Epidermal melanocyte (primary cell): ENCODE measurements around the gene CHCHD2.
"Not testable (repeated sequence)": the region's sequence is repeated elsewhere in the genome, so short reads cannot be mapped to it uniquely, and the experiment has no call there.

Experiments used
- DNase-seq: peaks from one replicate; pipeline ENCODE4 v3.0.0; 2011; ENCODE audit warnings: low spot score; ENCODE audit not compliant: insufficient read length

CHCHD2 gene

DNA sequence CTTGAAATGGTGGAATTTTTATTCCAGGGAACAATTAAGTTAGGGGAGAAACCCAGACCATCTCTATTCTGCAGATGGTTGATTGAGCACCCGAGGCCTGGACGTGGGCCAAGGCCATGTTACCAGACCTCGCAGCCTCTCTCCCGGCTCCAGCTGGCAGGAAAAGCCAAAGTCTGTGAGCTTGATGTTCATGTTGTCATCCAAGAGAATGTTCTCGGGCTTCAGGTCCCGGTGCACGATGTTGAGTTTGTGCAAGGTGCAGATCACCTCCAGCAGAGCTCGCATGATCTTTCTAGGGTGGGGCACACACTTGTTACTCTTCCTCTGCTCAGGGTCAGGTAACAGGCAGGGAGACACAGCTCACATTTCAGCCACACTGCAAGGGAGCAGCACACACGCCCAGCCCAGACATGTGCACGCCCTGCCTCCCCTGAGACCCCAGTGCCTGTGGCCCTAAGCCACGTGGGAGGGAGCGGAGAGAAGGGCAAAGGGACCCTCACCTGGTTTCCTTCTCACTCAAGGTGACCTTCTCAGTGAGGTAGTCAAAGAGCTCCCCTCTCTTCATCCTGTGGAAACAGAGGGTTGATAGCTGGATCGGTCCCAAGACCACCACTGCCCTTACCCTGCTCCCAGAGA lies 23.0 kb downstream of the CHCHD2 start:
- DNase-seq = no peak

DNA sequence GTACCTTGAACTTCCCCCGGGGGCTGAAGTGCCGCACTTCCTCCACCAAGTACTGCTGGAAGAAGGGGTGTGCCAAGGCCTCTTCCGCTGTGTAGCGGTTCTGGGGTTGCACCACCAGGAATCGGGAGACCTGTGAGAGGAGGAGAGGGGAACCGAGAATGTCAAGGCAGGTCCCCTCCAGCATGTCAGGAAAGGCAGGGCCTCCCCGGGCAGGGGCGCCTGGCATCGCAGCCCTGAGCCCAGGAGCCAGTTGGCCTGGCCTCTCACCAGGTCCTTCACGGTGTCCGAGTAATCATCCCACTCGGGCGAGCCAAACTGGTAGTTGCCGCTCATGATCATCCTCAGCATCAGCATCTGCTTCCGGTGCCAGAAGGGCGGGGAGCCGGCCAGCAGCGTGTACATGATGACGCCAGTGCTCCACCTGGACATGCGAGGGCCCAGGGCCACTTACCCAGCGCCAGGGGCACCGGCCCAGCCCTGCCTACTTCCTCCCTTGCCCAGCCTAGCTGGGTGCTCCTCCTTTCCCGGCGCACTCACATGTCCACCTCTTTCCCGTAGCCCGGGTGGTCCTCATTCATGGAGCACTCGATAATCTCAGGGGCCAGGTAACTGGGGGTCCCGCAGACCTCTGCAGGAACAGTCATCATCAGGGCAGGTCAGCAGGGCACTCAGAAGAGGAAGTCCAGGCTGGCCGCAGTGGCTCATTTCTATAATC lies 24.5 kb downstream of the CHCHD2 start:
- DNase-seq = no peak

DNA sequence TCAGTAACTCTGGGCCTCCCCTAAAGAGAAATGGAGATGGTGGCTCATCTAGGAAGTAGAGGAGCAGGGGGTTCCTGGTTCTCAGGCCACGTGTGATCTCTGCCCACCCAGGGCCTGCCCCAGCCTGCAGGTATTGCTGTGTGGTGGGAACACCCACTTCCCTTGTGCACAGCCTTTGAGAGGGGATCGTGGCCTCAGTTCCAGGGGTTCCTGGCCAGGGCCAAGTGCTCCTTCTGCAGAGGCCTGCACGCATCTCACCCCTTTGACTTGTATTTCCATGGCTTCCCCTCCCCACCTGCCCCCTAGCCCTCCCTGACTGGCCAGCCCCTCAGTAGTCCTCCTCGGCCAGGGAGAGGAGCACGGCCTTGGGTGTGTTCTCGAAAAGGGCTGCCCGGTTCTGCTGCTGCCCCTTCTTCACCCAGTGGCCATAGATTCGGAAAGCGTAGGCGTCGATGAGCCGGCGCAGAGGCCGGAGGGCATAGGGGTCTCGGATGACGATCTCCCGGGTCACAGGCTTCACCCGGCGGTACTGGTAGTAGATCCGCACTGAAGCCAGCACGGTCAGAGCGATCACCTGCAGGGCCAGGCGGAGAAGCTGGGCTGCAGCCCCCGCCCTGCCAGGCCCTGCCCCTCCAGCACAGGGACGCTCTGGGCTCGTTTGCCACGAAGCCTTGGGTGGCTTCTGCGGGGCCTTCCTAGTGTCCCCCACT lies 25.4 kb downstream of the CHCHD2 start:
- DNase-seq = not testable (repeated sequence)

DNA sequence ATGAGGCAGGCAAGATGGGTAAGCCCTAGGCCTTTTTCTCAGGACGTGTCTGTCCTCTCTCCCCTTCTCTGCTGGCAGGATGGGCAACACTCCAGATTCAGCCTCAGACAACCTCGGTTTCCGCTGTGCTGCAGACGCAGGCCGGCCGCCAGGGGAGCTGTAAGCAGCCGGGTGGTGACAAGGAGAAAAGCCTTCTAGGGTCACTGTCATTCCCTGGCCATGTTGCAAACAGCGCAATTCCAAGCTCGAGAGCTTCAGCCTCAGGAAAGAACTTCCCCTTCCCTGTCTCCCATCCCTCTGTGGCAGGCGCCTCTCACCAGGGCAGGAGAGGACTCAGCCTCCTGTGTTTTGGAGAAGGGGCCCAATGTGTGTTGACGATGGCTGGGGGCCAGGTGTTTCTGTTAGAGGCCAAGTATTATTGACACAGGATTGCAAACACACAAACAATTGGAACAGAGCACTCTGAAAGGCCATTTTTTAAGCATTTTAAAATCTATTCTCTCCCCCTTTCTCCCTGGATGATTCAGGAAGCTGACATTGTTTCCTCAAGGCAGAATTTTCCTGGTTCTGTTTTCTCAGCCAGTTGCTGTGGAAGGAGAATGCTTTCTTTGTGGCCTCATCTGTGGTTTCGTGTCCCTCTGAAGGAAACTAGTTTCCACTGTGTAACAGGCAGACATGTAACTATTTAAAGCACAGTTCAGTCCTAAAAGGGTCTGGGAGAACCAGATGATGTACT lies 26.7 kb downstream of the CHCHD2 start:
- DNase-seq = peak; percentile 50

DNA sequence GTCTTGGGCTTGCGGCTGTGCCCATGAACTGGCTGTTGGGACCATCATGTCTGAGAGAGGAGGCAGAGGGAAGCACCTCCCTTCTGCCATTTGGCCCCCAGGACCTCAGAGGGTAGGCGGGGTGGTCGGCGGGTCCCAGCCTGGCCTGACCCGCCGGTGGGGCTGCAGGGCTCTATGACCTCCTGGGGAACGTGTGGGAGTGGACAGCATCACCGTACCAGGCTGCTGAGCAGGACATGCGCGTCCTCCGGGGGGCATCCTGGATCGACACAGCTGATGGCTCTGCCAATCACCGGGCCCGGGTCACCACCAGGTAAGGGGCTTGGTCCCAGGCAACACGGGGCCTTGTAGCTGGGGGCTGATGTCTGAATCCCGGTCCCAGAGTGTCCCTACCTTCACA lies 28.1 kb downstream of the CHCHD2 start:
- DNase-seq = no peak

DNA sequence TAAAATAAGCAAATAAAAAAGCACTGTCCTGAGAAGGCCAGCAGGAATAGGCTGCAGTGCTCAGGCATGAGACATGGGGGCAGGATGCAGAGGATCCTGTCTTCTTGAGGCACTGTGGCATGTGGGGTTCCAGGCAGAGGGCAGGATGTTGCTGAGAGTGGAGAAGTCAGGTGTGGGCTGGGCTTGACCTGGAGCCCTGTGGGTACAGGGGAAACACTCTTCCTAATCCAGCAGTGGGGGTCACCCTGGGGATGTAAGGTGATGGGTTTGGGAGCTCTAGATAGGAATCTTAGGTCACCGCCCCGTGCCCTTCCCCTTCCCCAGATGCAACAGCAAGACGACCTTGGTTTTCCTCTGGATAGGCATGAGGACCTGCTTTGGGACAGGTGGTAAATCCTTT lies 28.6 kb downstream of the CHCHD2 start:
- DNase-seq = no peak

DNA sequence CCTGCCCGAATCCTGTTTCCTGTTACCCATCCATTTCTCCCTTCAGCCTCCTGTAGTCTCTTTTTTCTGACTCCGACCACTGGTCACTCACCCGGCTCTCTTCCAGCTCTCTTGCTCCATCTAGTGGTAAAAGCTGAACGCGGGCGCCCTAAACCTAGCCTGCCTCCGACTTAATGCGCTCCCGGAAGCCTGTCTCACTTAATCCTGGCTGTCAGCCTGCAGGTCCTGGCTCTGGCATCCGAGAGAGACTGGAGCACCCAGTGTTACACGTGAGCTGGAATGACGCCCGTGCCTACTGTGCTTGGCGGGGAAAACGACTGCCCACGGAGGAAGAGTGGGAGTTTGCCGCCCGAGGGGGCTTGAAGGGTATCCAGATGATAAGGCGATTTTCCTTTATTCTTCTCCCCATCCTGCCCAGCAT lies 31.9 kb downstream of the CHCHD2 start:
- DNase-seq = no peak

DNA sequence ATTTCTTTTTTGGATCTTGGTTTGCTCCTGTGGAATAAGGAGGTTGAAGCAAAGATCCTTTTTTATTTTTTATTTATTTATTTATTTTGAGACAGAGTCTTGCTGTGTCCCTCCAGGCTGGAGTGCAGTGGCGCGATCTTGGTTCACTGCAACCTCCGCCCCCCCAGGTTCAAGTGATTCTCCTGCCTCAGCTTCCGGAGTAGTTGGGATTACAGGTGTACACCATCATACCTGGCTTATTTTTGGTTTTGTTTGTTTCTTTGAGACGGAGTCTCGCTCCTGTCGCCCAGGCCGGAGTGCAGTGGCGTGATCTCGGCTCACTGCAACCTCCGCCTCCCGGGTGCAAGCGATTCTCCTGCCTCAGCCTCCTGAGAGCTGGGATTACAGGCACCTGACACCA lies 39.9 kb downstream of the CHCHD2 start:
- not testable (repeated sequence) for DNase-seq

DNA sequence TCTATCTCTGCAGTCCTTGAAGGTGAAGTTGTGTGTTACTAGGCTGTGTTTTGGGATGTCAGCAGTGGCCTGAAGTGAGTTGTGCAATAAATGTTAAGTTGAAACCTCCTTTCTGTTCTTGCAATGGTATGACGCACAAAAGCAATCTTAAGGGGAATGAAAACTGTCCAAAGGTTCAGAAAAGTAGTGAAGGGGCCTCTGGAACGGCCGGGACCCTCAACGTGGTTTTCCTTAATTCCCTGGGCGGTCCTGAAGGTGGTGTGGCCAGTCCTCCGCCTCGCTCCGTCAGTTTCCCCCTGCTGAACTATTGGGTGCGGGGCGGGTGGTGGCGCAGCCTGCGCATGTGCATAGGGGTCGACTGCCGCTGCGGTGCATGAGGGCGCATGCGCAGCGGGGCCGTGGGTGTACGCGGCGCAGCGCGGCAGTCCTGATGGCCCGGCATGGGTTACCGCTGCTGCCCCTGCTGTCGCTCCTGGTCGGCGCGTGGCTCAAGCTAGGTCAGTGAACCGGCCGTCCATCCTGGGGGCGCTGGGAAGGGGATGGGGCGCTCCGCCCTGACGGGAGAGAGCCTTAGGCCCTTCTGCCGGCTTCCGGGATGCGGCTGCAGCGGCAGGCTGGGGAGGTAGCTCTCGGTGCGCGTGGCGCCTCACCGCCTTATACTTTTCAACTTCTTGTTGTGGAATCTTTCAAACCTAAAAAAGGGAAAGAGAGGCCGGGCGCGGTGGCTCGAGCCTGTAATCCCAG lies 42.2 kb downstream of the CHCHD2 start, which contains the start of gene SUMF2:
Gene SUMF2, plus strand, starts transcription at position 405 of the 744 bp plus-strand sequence. Its CDS starts 26 bp downstream, at position 431.
- peak; percentile 98 for DNase-seq

DNA sequence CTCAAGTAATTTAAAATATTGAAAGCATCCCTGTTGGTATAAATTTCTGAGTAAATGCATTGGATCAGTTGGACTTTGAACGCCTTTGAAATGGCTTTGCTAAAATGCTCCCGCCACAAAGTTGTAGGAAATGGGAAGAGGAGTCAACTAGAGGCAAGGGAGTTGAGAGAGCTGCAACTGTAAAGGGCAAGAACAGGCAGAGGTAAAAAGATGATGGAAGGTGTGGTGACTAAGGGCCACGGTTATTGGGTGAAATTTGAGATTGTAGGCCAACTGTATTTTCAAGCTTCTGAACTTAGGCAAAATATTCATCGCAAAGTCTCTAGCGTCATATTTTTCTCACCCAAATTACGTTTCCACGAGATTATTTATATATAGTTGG lies 42.8 kb downstream of the CHCHD2 start:
- DNase-seq = no peak

DNA sequence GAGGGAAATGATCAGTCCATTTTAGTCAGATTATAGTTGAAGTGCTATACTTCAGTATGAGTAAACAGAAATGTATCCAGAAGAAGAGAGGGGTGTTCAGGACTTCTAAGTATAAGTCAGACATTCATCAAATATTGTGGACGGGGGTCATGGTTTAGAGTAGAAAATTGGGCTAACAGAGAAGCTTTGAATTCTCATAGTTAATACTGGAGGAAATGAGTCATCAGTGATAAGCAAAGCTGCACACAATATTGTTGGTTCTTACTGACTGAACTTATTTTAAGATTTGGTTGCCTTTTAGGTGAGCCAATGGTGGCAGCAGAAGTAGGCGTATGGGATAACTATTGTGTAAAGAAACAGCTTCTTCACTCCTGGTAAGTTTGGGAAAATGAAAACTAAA lies 43.9 kb downstream of the CHCHD2 start:
- no peak for DNase-seq

DNA sequence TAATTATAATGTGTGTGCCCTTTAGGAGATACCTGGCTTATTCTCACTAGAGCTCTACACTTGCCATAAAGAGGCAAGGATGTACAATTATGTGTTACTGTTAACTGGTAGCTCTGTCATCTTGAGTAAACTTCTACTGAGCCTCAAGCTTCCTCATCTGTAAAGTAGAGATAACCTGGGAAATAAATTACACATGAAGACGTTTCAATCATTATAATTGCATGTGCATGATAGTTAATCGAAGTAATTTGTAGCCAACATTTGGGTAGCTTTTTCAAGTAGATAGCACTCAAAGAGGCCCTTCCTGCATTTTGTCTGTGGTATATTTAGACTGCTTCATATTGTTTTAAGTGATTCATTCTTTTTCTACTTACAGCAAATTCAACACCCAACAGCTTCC lies 52.3 kb downstream of the CHCHD2 start:
- no peak for DNase-seq

DNA sequence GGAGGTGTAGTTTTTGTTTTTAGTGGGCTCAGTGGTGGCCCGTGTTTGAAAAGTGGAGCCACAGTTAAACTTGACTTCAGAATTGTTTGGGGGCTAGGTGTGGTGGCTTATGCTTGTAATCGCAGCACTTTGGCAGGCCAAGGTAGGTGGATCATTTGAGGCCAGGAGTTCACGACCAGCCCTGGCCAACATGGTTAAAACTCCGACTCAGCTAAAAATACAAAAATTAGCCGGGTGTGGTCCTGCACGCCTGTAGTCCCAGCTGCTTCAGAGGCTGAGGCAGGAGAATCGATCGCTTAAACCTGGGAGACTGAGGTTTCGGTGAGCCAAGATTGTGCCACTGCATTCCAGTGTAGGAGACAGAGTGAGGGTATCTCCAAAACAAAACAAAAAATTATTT lies 52.9 kb downstream of the CHCHD2 start:
- no peak for DNase-seq
